ENCODE data around the gene C1GALT1C1L.
"Not testable (repeated sequence)": the region's sequence is repeated elsewhere in the genome, so short reads cannot be mapped to it uniquely, and the experiment has no call there.

The C1GALT1C1L gene

GRCh38 chr2:43648994-43649701 lies 27.1 kb downstream of the C1GALT1C1L start:
- no peak for DNase-seq

- no peak for DNase-seq
Measured at GRCh38 chr2:43643680-43644079, 32.5 kb downstream of the C1GALT1C1L start.

- no peak for DNase-seq
Measured at GRCh38 chr2:43642363-43642762, 33.9 kb downstream of the C1GALT1C1L start.

GRCh38 chr2:43637030-43637803 lies 39.0 kb downstream of the C1GALT1C1L start, which contains the start of gene PLEKHH2:
Gene PLEKHH2, plus strand, starts transcription at chr2:43637260. Its CDS starts 7,414 bp downstream, at chr2:43644674.
- DNase-seq = peak; percentile 66

- no peak for DNase-seq
Measured at GRCh38 chr2:43636621-43637020, 39.6 kb downstream of the C1GALT1C1L start.

- not testable (repeated sequence) for DNase-seq
Measured at GRCh38 chr2:43636153-43636552, 40.1 kb downstream of the C1GALT1C1L start.

GRCh38 chr2:43634604-43635306 lies 41.5 kb downstream of the C1GALT1C1L start:
- no peak for DNase-seq

GRCh38 chr2:43631618-43632317 lies 44.5 kb downstream of the C1GALT1C1L start:
- DNase-seq = no peak

All from inflammatory macrophage treated with lipopolysaccharide for 4 hours (primary cell).